ENCODE measurements around the gene PATZ1. TPM values are rescaled to one million over a fixed set of nuclear protein-coding genes. Genes with fewer than 3 reads are reported as not detected.

The PATZ1 gene
- total and polyA plus RNA-seq, 9 of the 15 experiments (the other 6 are each of a cell fraction or from before 2014, with no cell fraction given): 0.63 to 7.8 (median 4.2) TPM

DNA sequence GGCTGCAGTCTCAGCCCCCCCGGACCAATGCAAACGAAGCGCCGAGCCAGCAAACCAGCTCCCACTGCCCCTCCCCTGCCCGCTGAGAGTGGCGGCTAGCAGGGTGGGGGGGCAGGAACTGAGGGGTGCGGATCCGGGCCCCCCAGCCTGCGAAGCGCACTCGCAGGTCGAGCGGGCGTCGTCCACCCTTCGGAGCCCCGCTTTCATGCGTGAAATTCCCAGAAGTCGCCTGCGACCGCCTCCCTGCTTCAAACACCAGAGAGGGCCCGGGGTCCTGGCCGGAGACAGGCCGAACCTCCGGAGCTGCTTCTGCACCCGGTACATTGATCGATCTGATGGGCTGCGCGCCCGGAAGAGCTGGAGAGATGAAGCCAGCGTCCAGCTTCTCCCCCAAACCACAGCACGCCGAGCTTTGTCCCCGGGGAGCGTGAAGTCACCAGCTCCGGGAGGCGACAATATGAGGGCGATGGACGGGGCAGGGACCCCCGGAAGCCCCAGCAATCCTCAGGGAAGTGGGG is 646 bp upstream of the PATZ1 start:
- FAIRE-seq: no peak
- H4K20me1 ChIP-seq (replicated peaks; ENCODE audit: control insufficient read depth, insufficient read depth, low read length): 0 out of 2 replicates have a peak, but pooled peaks cover 2% of the 10 kb centered on the region

More for the DNA sequence above, 646 bp upstream of the PATZ1 start:
- intact Hi-C loops (cut with micrococcal nuclease) (loop anchor here (5.0 kb wide), 1 partner anchor 51 kb away; the partner anchor contains the start of gene DRG1), in situ Hi-C loops (cut with MboI) (no loop called here)
- 4% methylated on average over 4 of the region's 40 CpGs for WGBS (ENCODE audit: insufficient coverage, low coverage, missing lambda C conversion rate)
- H2AFZ ChIP-seq (ENCODE audit: low read depth, low read length): peak overlapping the region; percentile 66; the same call in 1 of the 2 replicates
- peak overlapping the region; percentile 49; the same call in 1 of the 3 replicates for H3K27ac ChIP-seq (ENCODE audit: extremely low read depth, low read depth, low read length)
- H3K4me1 ChIP-seq (replicated peaks in 1 of 2; ENCODE audit: control insufficient read depth in 2 of 2, insufficient read depth in 2 of 2, low read length in 2 of 2): peaks cover 2 to 42% of the 10 kb centered on the region in 2 experiments; a peak in 4 of 5 replicates
- peak overlapping the region; percentile 58 for H3K4me2 ChIP-seq (ENCODE audit: insufficient read depth, low read length)
- H3K27me3 ChIP-seq (ENCODE audit: control insufficient read depth in 2 of 2, insufficient read depth in 2 of 2, low read length in 2 of 2): no peaks in the 10 kb centered on the region
- DNase-seq (ENCODE audit: extremely low read depth in 1 of 4, low spot score in 3 of 4) (peak; percentile 12 to 57 (median 38)), ATAC-seq (peak; percentile 8; the same call in 1 of the 3 replicates)
- no peaks in the 10 kb centered on the region for H3K9me3 ChIP-seq (replicated peaks; ENCODE audit: control insufficient read depth, insufficient read depth, low read depth, low read length)
- no TSS peak for BruUV-seq (replicated peaks)
- 0 out of 2 replicates have a peak, but pooled peaks have one; percentile 11 for TF ChIP-seq PHF8 (IDR thresholded peaks at IDR 0.05; ENCODE audit: borderline replicate concordance, low read length)
- TF ChIP-seq KDM4B (IDR thresholded peaks at IDR 0.05; ENCODE audit: borderline replicate concordance in 2 of 2, low read depth in 1 of 2): 0 out of 4 replicates have a peak, but pooled peaks of 1 of the 2 experiments have one; percentile 15
- no peak for TF ChIP-seq KDM1A (IDR thresholded peaks at IDR 0.05)
- TF ChIP-seq, protein P1, sequence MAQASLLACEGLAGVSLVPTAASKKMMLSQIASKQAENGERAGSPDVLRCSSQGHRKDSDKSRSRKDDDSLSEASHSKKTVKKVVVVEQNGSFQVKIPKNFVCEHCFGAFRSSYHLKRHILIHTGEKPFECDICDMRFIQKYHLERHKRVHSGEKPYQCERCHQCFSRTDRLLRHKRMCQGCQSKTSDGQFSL (CRISPR knock-in tag; IDR thresholded peaks at IDR 0.05): peak; percentile 72; the same call in 1 of the 2 replicates
- TF ChIP-seq, protein P1 (tag; IDR thresholded peaks at IDR 0.05): no peak
- no peak for TF ChIP-seq MCM2 (IDR thresholded peaks at IDR 0.05; ENCODE audit: low read depth)
- peak; percentile 39 for TF ChIP-seq FIP1L1 (IDR thresholded peaks at IDR 0.05; ENCODE audit: low read depth, low read length, poor library complexity, severe bottlenecking)
- TF ChIP-seq ZFX (CRISPR knock-in tag; IDR thresholded peaks at IDR 0.05): peak; percentile 33; the same call in 1 of the 2 replicates
- TF ChIP-seq POLR2G (IDR thresholded peaks at IDR 0.05; ENCODE audit: low read depth, low read length): peak; percentile 12; the same call in 1 of the 2 replicates
- TF ChIP-seq, protein P2, sequence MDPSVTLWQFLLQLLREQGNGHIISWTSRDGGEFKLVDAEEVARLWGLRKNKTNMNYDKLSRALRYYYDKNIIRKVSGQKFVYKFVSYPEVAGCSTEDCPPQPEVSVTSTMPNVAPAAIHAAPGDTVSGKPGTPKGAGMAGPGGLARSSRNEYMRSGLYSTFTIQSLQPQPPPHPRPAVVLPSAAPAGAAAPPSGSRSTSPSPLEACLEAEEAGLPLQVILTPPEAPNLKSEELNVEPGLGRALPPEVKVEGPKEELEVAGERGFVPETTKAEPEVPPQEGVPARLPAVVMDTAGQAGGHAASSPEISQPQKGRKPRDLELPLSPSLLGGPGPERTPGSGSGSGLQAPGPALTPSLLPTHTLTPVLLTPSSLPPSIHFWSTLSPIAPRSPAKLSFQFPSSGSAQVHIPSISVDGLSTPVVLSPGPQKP (CRISPR knock-in tag; IDR thresholded peaks at IDR 0.05): no peak
- no peak for TF ChIP-seq BCL6 (CRISPR knock-in tag; IDR thresholded peaks at IDR 0.05)
- TF ChIP-seq PCBP1 (IDR thresholded peaks at IDR 0.05; ENCODE audit: low read depth, low read length, poor library complexity, severe bottlenecking): peak; percentile 7
- TF ChIP-seq STAT5A (IDR thresholded peaks at IDR 0.05; ENCODE audit: borderline replicate concordance, low read length): no peak
- no peak for TF ChIP-seq NUFIP1 (IDR thresholded peaks at IDR 0.05; ENCODE audit: partially characterized antibody)
- peaks cover 3% of the 10 kb centered on the region; the same call in 2 of the 3 replicates for H3K79me2 ChIP-seq (ENCODE audit: control insufficient read depth, insufficient read depth, low read length)
- peaks cover 19% of the 10 kb centered on the region; the same call in 2 of the 3 replicates for H3K36me3 ChIP-seq (ENCODE audit: control insufficient read depth, insufficient read depth, low read length)
- ChIA-PET CTCF (ENCODE audit: low intra/inter-chr PET ratio) (no interaction called here), POLR2A (interaction anchor here (0.8 to 0.9 kb wide), 2 partner anchors 8 to 25 kb away, joined by 3 to 6 read pairs; no protein-coding TSS in a partner anchor)
- peak overlapping the region; percentile 56 for H3K4me3 ChIP-seq
- no peaks in the 10 kb centered on the region for H3K9me1 ChIP-seq (ENCODE audit: control insufficient read depth, insufficient read depth, low read length)
- peak overlapping the region in 1 of 2 experiments; percentile 89; a peak in 2 of 4 replicates for H3K9ac ChIP-seq (ENCODE audit: insufficient read depth in 1 of 2, low read depth in 2 of 2, low read length in 2 of 2)

All from K562 (cell line).